Loucy (cell line): ENCODE measurements around the gene MRPL32.

Experiments
- H2AFZ ChIP-seq: fragments of 200-600 bp; sonication (generic); 2 replicates; pipeline ENCODE4 v1.6.0; 2016; ENCODE audit warnings: antibody characterized with exemption, mild to moderate bottlenecking, low read length, moderate library complexity
- H3F3A ChIP-seq: fragments of 200-600 bp; 2 replicates; pipeline ENCODE4 v1.6.0; 2016; ENCODE audit warnings: antibody characterized with exemption, low read depth, mild to moderate bottlenecking
- H3K27me3 ChIP-seq: fragments of 200-600 bp; sonication (generic); 2 replicates; pipeline ENCODE4 v1.6.1; 2014; ENCODE audit warnings: low read length, mild to moderate bottlenecking; ENCODE audit not compliant: insufficient read depth, poor library complexity, severe bottlenecking
- H3K36me3 ChIP-seq: fragments of 200-600 bp; sonication (generic); 2 replicates; pipeline ENCODE4 v1.6.1; 2016; ENCODE audit warnings: low read length; ENCODE audit not compliant: insufficient read depth
- H3K4me1 ChIP-seq: fragments of 200-600 bp; sonication (generic); 2 replicates; pipeline ENCODE4 v1.5.1; 2014; ENCODE audit warnings: low read length, mild to moderate bottlenecking; ENCODE audit not compliant: insufficient read depth, poor library complexity, severe bottlenecking
- H3K4me2 ChIP-seq: fragments of 200-600 bp; sonication (generic); 2 replicates; pipeline ENCODE4 v1.6.0; 2014; ENCODE audit warnings: antibody characterized with exemption, low read length, low read depth, mild to moderate bottlenecking; ENCODE audit not compliant: poor library complexity, severe bottlenecking
- H3K4me3 ChIP-seq: fragments of 200-600 bp; sonication (generic); 2 replicates; pipeline ENCODE4 v1.5.1; 2014; ENCODE audit warnings: low read length, mild to moderate bottlenecking, mixed read lengths; ENCODE audit not compliant: poor library complexity, severe bottlenecking
- H3K79me2 ChIP-seq: fragments of 200-600 bp; sonication (generic); 2 replicates; pipeline ENCODE4 v1.6.1; 2014; ENCODE audit warnings: low read length; ENCODE audit not compliant: insufficient read depth
- H3K9ac ChIP-seq: fragments of 200-600 bp; sonication (generic); 2 replicates; pipeline ENCODE4 v1.6.0; 2014; ENCODE audit warnings: mild to moderate bottlenecking, low read depth, low read length, moderate library complexity; ENCODE audit not compliant: poor library complexity, severe bottlenecking
- H3K9me2 ChIP-seq: fragments of 200-600 bp; sonication (generic); replicated peaks from 2 replicates; pipeline ENCODE4 v1.6.1; 2016; ENCODE audit warnings: low read depth, low read length, mixed read lengths
- H3K9me3 ChIP-seq: fragments of 200-600 bp; sonication (generic); 2 replicates; pipeline ENCODE4 v1.6.1; 2014; ENCODE audit warnings: mild to moderate bottlenecking, antibody characterized with exemption, low read length, low read depth; ENCODE audit not compliant: insufficient read depth
- H4K20me1 ChIP-seq: fragments of 200-600 bp; sonication (generic); 2 replicates; pipeline ENCODE4 v1.6.0; 2014; ENCODE audit warnings: antibody characterized with exemption, low read length, mild to moderate bottlenecking; ENCODE audit not compliant: insufficient read depth, poor library complexity, severe bottlenecking
- EZH2phosphoT487 ChIP-seq: fragments of 200-600 bp; IDR thresholded peaks from 2 replicates; pipeline ENCODE4 v1.6.1; 2018; ENCODE audit warnings: antibody characterized with exemption, mild to moderate bottlenecking, moderate library complexity, borderline replicate concordance
- TF ChIP-seq, protein P1 (sequence below): fragments of 200-600 bp; sonication (generic); conservative IDR thresholded peaks from 2 replicates; pipeline ENCODE4 v1.5.1; 2014; ENCODE audit warnings: mild to moderate bottlenecking, antibody characterized with exemption, low read length

Gene MRPL32

GRCh38 chr7:42952328-42952727 is 20.2 kb downstream of the MRPL32 start:
- H4K20me1 ChIP-seq = no peaks in the 10 kb centered on the region
- no peaks in the 10 kb centered on the region for H3F3A ChIP-seq
- no peaks in the 10 kb centered on the region for H3K27me3 ChIP-seq
- H3K9me2 ChIP-seq = no peaks in the 10 kb centered on the region; the same call in 1 of the 2 replicates
- H3K4me3 ChIP-seq = no peak overlapping the region
- H3K4me2 ChIP-seq = no peak overlapping the region
- H3K9ac ChIP-seq = no peak overlapping the region
- H3K9me3 ChIP-seq = peaks cover 7% of the 10 kb centered on the region; the same call in 1 of the 2 replicates
- TF ChIP-seq, protein P1, sequence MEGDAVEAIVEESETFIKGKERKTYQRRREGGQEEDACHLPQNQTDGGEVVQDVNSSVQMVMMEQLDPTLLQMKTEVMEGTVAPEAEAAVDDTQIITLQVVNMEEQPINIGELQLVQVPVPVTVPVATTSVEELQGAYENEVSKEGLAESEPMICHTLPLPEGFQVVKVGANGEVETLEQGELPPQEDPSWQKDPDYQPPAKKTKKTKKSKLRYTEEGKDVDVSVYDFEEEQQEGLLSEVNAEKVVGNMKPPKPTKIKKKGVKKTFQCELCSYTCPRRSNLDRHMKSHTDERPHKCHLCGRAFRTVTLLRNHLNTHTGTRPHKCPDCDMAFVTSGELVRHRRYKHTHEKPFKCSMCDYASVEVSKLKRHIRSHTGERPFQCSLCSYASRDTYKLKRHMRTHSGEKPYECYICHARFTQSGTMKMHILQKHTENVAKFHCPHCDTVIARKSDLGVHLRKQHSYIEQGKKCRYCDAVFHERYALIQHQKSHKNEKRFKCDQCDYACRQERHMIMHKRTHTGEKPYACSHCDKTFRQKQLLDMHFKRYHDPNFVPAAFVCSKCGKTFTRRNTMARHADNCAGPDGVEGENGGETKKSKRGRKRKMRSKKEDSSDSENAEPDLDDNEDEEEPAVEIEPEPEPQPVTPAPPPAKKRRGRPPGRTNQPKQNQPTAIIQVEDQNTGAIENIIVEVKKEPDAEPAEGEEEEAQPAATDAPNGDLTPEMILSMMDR = no peak
- TF ChIP-seq EZH2phosphoT487 = no peak
- H3K36me3 ChIP-seq = no peaks in the 10 kb centered on the region
- H3K4me1 ChIP-seq = no peaks in the 10 kb centered on the region
- H3K79me2 ChIP-seq = no peaks in the 10 kb centered on the region
- no peak overlapping the region for H2AFZ ChIP-seq

GRCh38 chr7:42953994-42954393 is 21.8 kb downstream of the MRPL32 start:
- Histone ChIP-seq H3K79me2 (no peaks in the 10 kb centered on the region), H2AFZ (no peak overlapping the region), H3K4me1 (no peaks in the 10 kb centered on the region), H3K9me2 (no peaks in the 10 kb centered on the region; the same call in 1 of the 2 replicates), H3F3A (no peaks in the 10 kb centered on the region), H3K36me3 (no peaks in the 10 kb centered on the region), H3K9ac (no peak overlapping the region), H4K20me1 (no peaks in the 10 kb centered on the region), H3K4me2 (no peak overlapping the region), H3K9me3 (peaks cover 7% of the 10 kb centered on the region; the same call in 1 of the 2 replicates), H3K4me3 (no peak overlapping the region), H3K27me3 (no peaks in the 10 kb centered on the region)
- no peak for TF ChIP-seq EZH2phosphoT487
- TF ChIP-seq, protein P1 = no peak

DNA sequence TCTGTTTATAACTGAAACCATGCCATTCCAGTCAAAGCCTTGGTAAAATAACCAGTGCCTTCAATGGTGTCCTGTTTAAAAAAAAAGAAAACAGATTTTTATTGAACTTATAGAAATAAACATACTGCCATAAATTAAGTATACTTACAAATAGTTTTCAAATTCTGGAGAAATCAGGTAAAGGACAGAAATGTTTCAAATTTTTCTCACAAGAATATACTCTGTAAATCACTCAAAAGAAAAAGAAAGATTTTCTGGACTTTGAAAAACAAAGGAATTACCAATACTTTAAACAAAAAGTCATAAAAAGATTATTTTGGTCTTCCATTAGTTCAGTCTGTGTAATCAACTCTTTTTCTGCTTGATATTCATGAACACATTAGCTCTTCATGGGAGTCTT is 23.9 kb downstream of the MRPL32 start:
- Histone ChIP-seq H3K36me3 (no peaks in the 10 kb centered on the region), H3K79me2 (no peaks in the 10 kb centered on the region), H4K20me1 (no peaks in the 10 kb centered on the region), H3K9me3 (peaks cover 7% of the 10 kb centered on the region; the same call in 1 of the 2 replicates), H2AFZ (no peak overlapping the region), H3K27me3 (no peaks in the 10 kb centered on the region), H3F3A (no peaks in the 10 kb centered on the region), H3K4me3 (no peak overlapping the region), H3K4me2 (no peak overlapping the region), H3K9me2 (no peaks in the 10 kb centered on the region; the same call in 1 of the 2 replicates), H3K4me1 (no peaks in the 10 kb centered on the region), H3K9ac (no peak overlapping the region)
- TF ChIP-seq, protein P1 = no peak
- TF ChIP-seq EZH2phosphoT487 = no peak
